IMR-90 (cell line): ENCODE results near the gene MTREX. TPM values are rescaled to one million over a fixed set of nuclear protein-coding genes. Genes with fewer than 3 reads are reported as not detected.

Experiments
- ATAC-seq: fragments of 200-7000 bp; cut with Tn5 transposase; 2 replicates; pipeline ENCODE4 v1.9.1; 2020; ENCODE audit warnings: low read depth, mild to moderate bottlenecking, moderate library complexity
- BruUV-seq: library from RNA; stranded (reverse); fragments of 400-500 nt; replicated peaks from 2 replicates; lab custom pipeline; 2021; lab: Mats Ljungman, UMichigan
- CTCF ChIA-PET: fragments of 300-600 bp; formaldehyde crosslinking; extraction: SDS; loops from one replicate; lab custom pipeline; 2021; ENCODE audit warnings: antibody characterized with exemption; lab: Yijun Ruan, JAX
- POLR2A ChIA-PET: fragments of 300-600 bp; sonication (Branson Sonifier 250); formaldehyde crosslinking; loops from one replicate; lab custom pipeline; 2022; ENCODE audit warnings: antibody characterized with exemption; ENCODE audit not compliant: unreplicated experiment; lab: Charles Lee
- DNase-seq: peaks from one replicate; pipeline ENCODE4 v3.0.0; 2013
- H2AFZ ChIP-seq: replicated peaks from 2 replicates; pipeline ENCODE3; 2013; ENCODE audit warnings: low read length, mild to moderate bottlenecking; ENCODE audit not compliant: poor library complexity
- H2AK5ac ChIP-seq: 2 replicates; pipeline ENCODE4 v1.6.1; 2013; ENCODE audit warnings: low read depth, low read length, inconsistent platforms
- H2AK9ac ChIP-seq: replicated peaks from 2 replicates; pipeline ENCODE3; 2013; ENCODE audit warnings: mild to moderate bottlenecking, low read depth, low read length, moderate library complexity; ENCODE audit not compliant: poor library complexity
- H2BK120ac ChIP-seq: 2 replicates; pipeline ENCODE4 v1.6.1; 2013; ENCODE audit warnings: low read depth, low read length, inconsistent platforms
- H2BK15ac ChIP-seq: 3 replicates; pipeline ENCODE4 v1.6.1; 2013; ENCODE audit warnings: low read depth, low read length, inconsistent platforms
- H2BK20ac ChIP-seq: 2 replicates; pipeline ENCODE4 v1.6.1; 2013; ENCODE audit warnings: low read depth, mild to moderate bottlenecking, inconsistent platforms, low read length, moderate library complexity
- H2BK5ac ChIP-seq: 2 replicates; pipeline ENCODE4 v1.6.1; 2013; ENCODE audit warnings: mild to moderate bottlenecking, low read depth, low read length, inconsistent platforms; ENCODE audit not compliant: poor library complexity, severe bottlenecking
- H3K14ac ChIP-seq: replicated peaks from 2 replicates; pipeline ENCODE4 v1.6.1; 2013; ENCODE audit warnings: low read depth, low read length, inconsistent platforms
- H3K18ac ChIP-seq: 2 replicates; pipeline ENCODE4 v1.6.1; 2013; ENCODE audit warnings: low read depth, low read length, control low read depth
- H3K23ac ChIP-seq: 2 replicates; pipeline ENCODE4 v1.6.1; 2013; ENCODE audit warnings: low read depth, low read length, inconsistent platforms
- H3K27ac ChIP-seq: 2 replicates; pipeline ENCODE4 v1.5.1; 2013; ENCODE audit warnings: mild to moderate bottlenecking, control low read depth, low read length; ENCODE audit not compliant: insufficient read depth
- H3K27me3 ChIP-seq: 2 replicates; pipeline ENCODE4 v1.6.1; 2013; ENCODE audit warnings: low read length; ENCODE audit not compliant: control insufficient read depth, insufficient read depth
- H3K36me3 ChIP-seq: 2 replicates; pipeline ENCODE4 v1.6.1; 2013; ENCODE audit warnings: low read length, mixed read lengths; ENCODE audit not compliant: control insufficient read depth, insufficient read depth
- H3K4ac ChIP-seq: 2 replicates; pipeline ENCODE4 v1.6.1; 2013; ENCODE audit warnings: low read depth, low read length, inconsistent platforms
- H3K4me1 ChIP-seq: 2 replicates; pipeline ENCODE4 v1.6.1; 2013; ENCODE audit warnings: low read length, mixed read lengths; ENCODE audit not compliant: control insufficient read depth, insufficient read depth
- H3K4me2 ChIP-seq: 2 replicates; pipeline ENCODE4 v1.6.1; 2013; ENCODE audit warnings: low read depth, mild to moderate bottlenecking, control low read depth, low read length, moderate library complexity
- H3K4me3 ChIP-seq: 2 replicates; pipeline ENCODE4 v1.5.1; 2013; ENCODE audit warnings: low read depth, mild to moderate bottlenecking, control low read depth, low read length, moderate library complexity; ENCODE audit not compliant: insufficient read depth
- H3K56ac ChIP-seq: 2 replicates; pipeline ENCODE4 v1.6.1; 2013; ENCODE audit warnings: low read length, inconsistent platforms; ENCODE audit not compliant: insufficient read depth; ENCODE audit errors: extremely low read depth
- H3K79me1 ChIP-seq, 2 experiments: 2 replicates each; pipeline ENCODE4 v1.6.1; 2013; ENCODE audit warnings: low read length in 2 of 2, inconsistent platforms in 1 of 2, low read depth in 1 of 2
- H3K9ac ChIP-seq: 2 replicates; pipeline ENCODE4 v1.6.1; 2013; ENCODE audit warnings: low read depth, low read length, control low read depth
- H3K9me1 ChIP-seq: 2 replicates; pipeline ENCODE4 v1.6.1; 2013; ENCODE audit warnings: low read length, inconsistent platforms; ENCODE audit not compliant: insufficient read depth
- H3K9me3 ChIP-seq: 2 replicates; pipeline ENCODE4 v1.6.1; 2013; ENCODE audit warnings: low read length; ENCODE audit not compliant: control insufficient read depth, insufficient read depth
- H4K20me1 ChIP-seq: 2 replicates; pipeline ENCODE4 v1.6.1; 2013; ENCODE audit warnings: low read length, inconsistent platforms; ENCODE audit not compliant: insufficient read depth
- H4K5ac ChIP-seq: 2 replicates; pipeline ENCODE4 v1.6.1; 2013; ENCODE audit warnings: mild to moderate bottlenecking, low read depth, low read length, control low read depth
- H4K8ac ChIP-seq, 2 experiments: 2 replicates each; pipeline ENCODE4 v1.6.1; 2013; ENCODE audit warnings: low read depth in 2 of 2, low read length in 2 of 2, control low read depth in 1 of 2, inconsistent platforms in 1 of 2
- H4K91ac ChIP-seq: 2 replicates; pipeline ENCODE4 v1.6.1; 2013; ENCODE audit warnings: low read depth, low read length, inconsistent platforms; ENCODE audit not compliant: insufficient read depth
- BHLHE40 ChIP-seq: fragments of 150-350 bp; IDR thresholded peaks from 2 replicates; pipeline ENCODE4 v1.6.1; 2016; ENCODE audit warnings: mild to moderate bottlenecking, low read depth, low read length
- CEBPB ChIP-seq: IDR thresholded peaks from 2 replicates; pipeline ENCODE4 v1.6.1; 2012; ENCODE audit warnings: low read depth, low read length, improper control_type of control experiment
- CHD1 ChIP-seq: IDR thresholded peaks from 2 replicates; pipeline ENCODE4 v1.6.1; 2012; ENCODE audit warnings: low read depth, low read length, improper control_type of control experiment
- FOS ChIP-seq: fragments of 150-350 bp; IDR thresholded peaks from 2 replicates; pipeline ENCODE4 v1.6.1; 2016; ENCODE audit warnings: low read depth, low read length
- MAFK ChIP-seq: IDR thresholded peaks from 2 replicates; pipeline ENCODE4 v1.6.1; 2012; ENCODE audit warnings: low read depth, low read length, improper control_type of control experiment
- MAZ ChIP-seq: IDR thresholded peaks from 2 replicates; pipeline ENCODE4 v1.6.1; 2012; ENCODE audit warnings: low read depth, mild to moderate bottlenecking, low read length, improper control_type of control experiment, moderate library complexity, borderline replicate concordance
- MXI1 ChIP-seq: IDR thresholded peaks from 2 replicates; pipeline ENCODE4 v1.6.1; 2012; ENCODE audit warnings: low read depth, mild to moderate bottlenecking, low read length, moderate library complexity, borderline replicate concordance
- NFE2L2 ChIP-seq: fragments of 150-350 bp; IDR thresholded peaks from 2 replicates; pipeline ENCODE4 v1.6.1; 2016; ENCODE audit warnings: low read depth, mild to moderate bottlenecking, low read length
- POLR2A ChIP-seq: IDR thresholded peaks from 2 replicates; pipeline ENCODE4 v1.6.1; 2012; ENCODE audit warnings: mild to moderate bottlenecking, low read depth, low read length
- RAD21 ChIP-seq: IDR thresholded peaks from 2 replicates; pipeline ENCODE4 v1.6.1; 2012; ENCODE audit warnings: low read length, improper control_type of control experiment
- RCOR1 ChIP-seq: IDR thresholded peaks from 2 replicates; pipeline ENCODE4 v1.6.1; 2012; ENCODE audit warnings: mild to moderate bottlenecking, low read length, improper control_type of control experiment; ENCODE audit not compliant: insufficient replicate concordance
- RFX5 ChIP-seq: IDR thresholded peaks from 2 replicates; pipeline ENCODE4 v1.8.0; 2012; ENCODE audit warnings: low read depth, mild to moderate bottlenecking, low read length, moderate library complexity
- SMC3 ChIP-seq: fragments of 150-350 bp; IDR thresholded peaks from 2 replicates; pipeline ENCODE4 v1.6.1; 2016; ENCODE audit warnings: low read depth, mild to moderate bottlenecking, antibody characterized with exemption, low read length, moderate library complexity
- USF2 ChIP-seq: fragments of 150-350 bp; IDR thresholded peaks from 2 replicates; pipeline ENCODE4 v1.6.1; 2017; ENCODE audit warnings: mild to moderate bottlenecking, antibody characterized with exemption, low read length, low read depth
- WGBS, 2 experiments: methylation state at CpG; one replicate each; pipeline versions ENCODE4 v1.1.5 to v1.1.7; 2013; ENCODE audit warnings: missing lambda C conversion rate in 2 of 2; ENCODE audit not compliant: insufficient read length in 1 of 2; ENCODE audit errors: extremely low coverage in 2 of 2; 5-methylcytosine and 5-hydroxymethylcytosine counted together
- dilution Hi-C: fragments of 300-500 bp; cut with HindIII; formaldehyde crosslinking; loops from one replicate; pipeline ENCODE4 v1.14.3; 2018; ENCODE audit warnings: low sequenced_read_pairs; ENCODE audit not compliant: unreplicated experiment
- in situ Hi-C: fragments of 300-500 bp; cut with MboI; formaldehyde crosslinking; loops from 3 replicates; pipeline ENCODE4 v1.14.3; 2019; ENCODE audit warnings: low sequenced_read_pairs, inconsistent platforms, mixed read lengths
- intact Hi-C: fragments of 100-400 bp; cut with micrococcal nuclease; formaldehyde crosslinking; loops from 2 replicates; pipeline ENCODE4 v1.10.0; 2022
- polyA plus RNA-seq, 3 experiments: library from polyadenylated mRNA; depleted of rRNA; stranded (reverse); fragments of >200 nt; gene quantifications; 2 replicates each; pipeline ENCODE4 v1.2.3, GENCODE V29; 2012; ENCODE audit warnings: low replicate concordance in 1 of 3
- total RNA-seq: library from RNA; depleted of rRNA; stranded (reverse); fragments of >200 nt; gene quantifications from 2 replicates; pipeline ENCODE4 v1.2.3, GENCODE V29; 2012
- TF ChIP-seq, protein P1 (sequence below): conservative IDR thresholded peaks from 2 replicates; pipeline ENCODE4 v1.5.1; 2012; ENCODE audit warnings: mild to moderate bottlenecking, low read depth, low read length, improper control_type of control experiment

The MTREX gene
- total and polyA plus RNA-seq, 2 of the 4 experiments (the other 2 are of a cell fraction), result 22.1 to 33.2 TPM

DNA sequence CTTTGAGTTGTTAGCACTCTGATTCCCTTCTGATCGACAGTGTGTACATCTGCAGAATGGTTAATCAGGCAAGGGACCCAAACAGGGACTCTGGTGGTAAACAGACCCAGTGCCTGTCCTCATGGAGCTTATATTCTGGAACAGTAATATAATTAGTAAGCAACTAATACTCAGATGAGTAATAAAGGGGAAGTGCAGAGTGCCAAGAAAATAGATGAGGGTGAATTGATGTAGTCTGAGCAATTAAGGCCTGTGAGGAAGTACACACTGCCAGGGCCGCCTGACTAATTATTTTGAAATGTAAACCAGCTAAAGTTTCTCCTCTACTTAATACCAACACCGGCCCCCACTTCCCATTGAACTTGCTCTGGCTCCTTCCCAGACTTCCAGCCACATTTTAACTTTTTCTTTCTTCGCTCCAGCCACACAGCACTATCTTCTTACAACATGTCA is 4.5 kb upstream of the MTREX start:
- Histone ChIP-seq H2AFZ (no peak overlapping the region), H4K91ac (no peak overlapping the region), H2BK120ac (no peak overlapping the region), H3K4ac (peak overlapping the region; percentile 14; the same call in 1 of the 2 replicates), H4K8ac (peak overlapping the region in 1 of 2 experiments; percentile 20; a peak in 1 of 4 replicates), H3K79me1 (peaks cover 17 to 46% of the 10 kb centered on the region in 2 experiments), H3K27ac (peak overlapping the region; percentile 74), H3K9ac (no peak overlapping the region), H2BK15ac (no peak overlapping the region), H2AK9ac (no peak overlapping the region), H2BK20ac (no peak overlapping the region), H2BK5ac (peak overlapping the region; percentile 93), H3K4me3 (no peak overlapping the region; the same call in 1 of the 2 replicates), H4K20me1 (peaks cover 14% of the 10 kb centered on the region; the same call in 1 of the 2 replicates), H2AK5ac (peak overlapping the region; percentile 72; the same call in 1 of the 2 replicates), H3K36me3 (peaks cover 8% of the 10 kb centered on the region), H4K5ac (no peak overlapping the region), H3K14ac (no peak overlapping the region; the same call in 1 of the 2 replicates), H3K4me2 (peak overlapping the region; percentile 9), H3K9me3 (peaks cover 13% of the 10 kb centered on the region), H3K9me1 (peaks cover 2% of the 10 kb centered on the region; the same call in 1 of the 2 replicates), H3K27me3 (no peaks in the 10 kb centered on the region), H3K18ac (peak overlapping the region; percentile 62), H3K4me1 (peaks cover 3% of the 10 kb centered on the region), H3K23ac (no peak overlapping the region; the same call in 1 of the 2 replicates), H3K56ac (no peak overlapping the region)
- peak; percentile 45 for ATAC-seq
- peak; percentile 93 for DNase-seq
- ChIA-PET POLR2A (interaction anchor here (0.7 kb wide), 1 partner anchor 21 kb away, joined by 3 read pairs; no protein-coding TSS in a partner anchor), CTCF (no interaction called here)
- dilution Hi-C loops (no loop called here), intact Hi-C loops (no loop called here), in situ Hi-C loops (no loop called here)
- no TSS peak for BruUV-seq
- WGBS, 2 experiments, result 38% methylated on average over 3 of the region's 4 CpGs; no CpG with 5 or more reads in 1 of the 2 experiments
- TF ChIP-seq BHLHE40 (0 out of 2 replicates have a peak, but pooled peaks have one; percentile 48), FOS (peak; percentile 70), POLR2A (no peak), MAZ (peak; percentile 85; the same call in 1 of the 2 replicates), NFE2L2 (no peak), CHD1 (no peak), RAD21 (no peak), RCOR1 (peak; percentile 92), CEBPB (no peak), RFX5 (no peak), SMC3 (no peak), MXI1 (no peak), USF2 (peak; percentile 74), MAFK (no peak)
- TF ChIP-seq, protein P1, sequence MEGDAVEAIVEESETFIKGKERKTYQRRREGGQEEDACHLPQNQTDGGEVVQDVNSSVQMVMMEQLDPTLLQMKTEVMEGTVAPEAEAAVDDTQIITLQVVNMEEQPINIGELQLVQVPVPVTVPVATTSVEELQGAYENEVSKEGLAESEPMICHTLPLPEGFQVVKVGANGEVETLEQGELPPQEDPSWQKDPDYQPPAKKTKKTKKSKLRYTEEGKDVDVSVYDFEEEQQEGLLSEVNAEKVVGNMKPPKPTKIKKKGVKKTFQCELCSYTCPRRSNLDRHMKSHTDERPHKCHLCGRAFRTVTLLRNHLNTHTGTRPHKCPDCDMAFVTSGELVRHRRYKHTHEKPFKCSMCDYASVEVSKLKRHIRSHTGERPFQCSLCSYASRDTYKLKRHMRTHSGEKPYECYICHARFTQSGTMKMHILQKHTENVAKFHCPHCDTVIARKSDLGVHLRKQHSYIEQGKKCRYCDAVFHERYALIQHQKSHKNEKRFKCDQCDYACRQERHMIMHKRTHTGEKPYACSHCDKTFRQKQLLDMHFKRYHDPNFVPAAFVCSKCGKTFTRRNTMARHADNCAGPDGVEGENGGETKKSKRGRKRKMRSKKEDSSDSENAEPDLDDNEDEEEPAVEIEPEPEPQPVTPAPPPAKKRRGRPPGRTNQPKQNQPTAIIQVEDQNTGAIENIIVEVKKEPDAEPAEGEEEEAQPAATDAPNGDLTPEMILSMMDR, result no peak
